Panc1 (cell line): ENCODE results near the gene FCSK. TPM values are rescaled to one million over a fixed set of nuclear protein-coding genes. Genes with fewer than 3 reads are reported as not detected.

Experiments used
- ATAC-seq: fragments of 200-7000 bp; cut with Tn5 transposase; 2 replicates; pipeline ENCODE4 v1.9.1; 2020; ENCODE audit warnings: mild to moderate bottlenecking, moderate library complexity
- BruUV-seq: library from RNA; stranded (reverse); fragments of 400-500 nt; replicated peaks from 2 replicates; lab custom pipeline; 2021; lab: Mats Ljungman, UMichigan
- CTCF ChIA-PET: fragments of 300-600 bp; sonication (Branson Sonifier 250); formaldehyde crosslinking; loops from one replicate; lab custom pipeline; 2022; ENCODE audit warnings: antibody characterized with exemption; lab: Charles Lee
- POLR2A ChIA-PET: fragments of 300-600 bp; sonication (Branson Sonifier 250); formaldehyde crosslinking; loops from one replicate; lab custom pipeline; 2022; ENCODE audit warnings: antibody characterized with exemption; lab: Charles Lee
- DNase-seq: peaks from one replicate; pipeline ENCODE4 v3.0.0-alpha.2; 2010; ENCODE audit warnings: low read depth, low spot score
- H3K27ac ChIP-seq: 2 replicates; pipeline ENCODE4 v1.5.1; 2011; ENCODE audit warnings: mild to moderate bottlenecking, low read length, inconsistent platforms
- H3K27me3 ChIP-seq: fragments of 200-500 bp; sonication (Bioruptor generic); 2 replicates; pipeline ENCODE4 v1.6.0; 2014; ENCODE audit warnings: low read length, inconsistent platforms; ENCODE audit not compliant: control insufficient read depth, insufficient read depth
- H3K36me3 ChIP-seq: fragments of 200-500 bp; sonication (Bioruptor generic); 2 replicates; pipeline ENCODE4 v1.5.1; 2014; ENCODE audit warnings: inconsistent platforms, mild to moderate bottlenecking, low read length, moderate library complexity; ENCODE audit not compliant: control insufficient read depth, insufficient read depth
- H3K4me1 ChIP-seq: 2 replicates; pipeline ENCODE4 v1.5.1; 2011; ENCODE audit warnings: inconsistent platforms, mild to moderate bottlenecking, low read length, moderate library complexity; ENCODE audit not compliant: control insufficient read depth, insufficient read depth
- H3K4me3 ChIP-seq, 2 experiments: 2 replicates each; pipeline ENCODE4 v1.5.1; 2011 to 2012; ENCODE audit warnings: low read depth in 2 of 2, low read length in 2 of 2, mild to moderate bottlenecking in 2 of 2, inconsistent platforms in 1 of 2, moderate library complexity in 1 of 2
- H3K9me3 ChIP-seq: fragments of 200-500 bp; sonication (Bioruptor generic); 2 replicates; pipeline ENCODE4 v1.5.1; 2014; ENCODE audit warnings: low read depth, mild to moderate bottlenecking, inconsistent platforms, low read length, moderate library complexity; ENCODE audit not compliant: control insufficient read depth, insufficient read depth
- CTCF ChIP-seq: fragments of 450-650 bp; IDR thresholded peaks from 2 replicates; pipeline ENCODE4 v1.5.1; 2017; ENCODE audit warnings: mild to moderate bottlenecking
- POLR2AphosphoS5 ChIP-seq: IDR thresholded peaks from 2 replicates; pipeline ENCODE4 v1.6.1; 2012; ENCODE audit warnings: mild to moderate bottlenecking, low read depth, low read length, moderate library complexity
- REST ChIP-seq, 2 experiments: IDR thresholded peaks; 2 replicates each; pipeline ENCODE4 v1.6.1; 2011 to 2012; ENCODE audit warnings: low read depth in 2 of 2, control low read depth in 1 of 2, low read length in 1 of 2, mild to moderate bottlenecking in 1 of 2, moderate library complexity in 1 of 2; ENCODE audit not compliant: insufficient read depth in 1 of 2
- SIN3A ChIP-seq: IDR thresholded peaks from 2 replicates; pipeline ENCODE4 v1.6.1; 2012; ENCODE audit warnings: low read depth, mild to moderate bottlenecking, low read length, moderate library complexity, borderline replicate concordance; ENCODE audit not compliant: insufficient read depth
- TCF7L2 ChIP-seq: IDR thresholded peaks from 2 replicates; pipeline ENCODE4 v1.6.1; 2011; ENCODE audit warnings: mild to moderate bottlenecking, low read depth, low read length, inconsistent platforms
- in situ Hi-C: cut with HindIII; loops from 2 replicates; pipeline ENCODE4 v1.10.0; 2016; ENCODE audit warnings: low sequenced_read_pairs, low pct_unique_long_range_greater_than_20kb
- intact Hi-C: fragments of 100-400 bp; cut with micrococcal nuclease; formaldehyde crosslinking; loops from one replicate; pipeline ENCODE4 v1.10.0; 2022; ENCODE audit not compliant: unreplicated experiment
- total RNA-seq: library from RNA; stranded (reverse); gene quantifications from one replicate; pipeline ENCODE4 v1.2.1, GENCODE V29; 2021; ENCODE audit not compliant: unreplicated experiment

The FCSK gene
- total RNA-seq, 1 experiment from 2014 or later = 16.9 TPM

- no peak for DNase-seq
Observed at GRCh38 chr16:70422543-70422942, 31.9 kb upstream of the FCSK start.

GRCh38 chr16:70427786-70428177 lies 26.6 kb upstream of the FCSK start:
- TF ChIP-seq POLR2AphosphoS5 = no peak
- no peak for TF ChIP-seq SIN3A
- no peak for TF ChIP-seq TCF7L2
- TF ChIP-seq CTCF = no peak
- TF ChIP-seq REST (IDR thresholded peaks at IDR 0.05; ENCODE audit: insufficient read depth in 1 of 2, low read depth in 2 of 2, low read length in 1 of 2) = 0 out of 4 replicates have a peak, but pooled peaks of 1 of the 2 experiments have one; percentile 27
- Histone ChIP-seq H3K4me1 (peaks cover 61% of the 10 kb centered on the region), H3K27me3 (no peaks in the 10 kb centered on the region), H3K4me3 (peak overlapping the region in 1 of 2 experiments; percentile 5; a peak in 1 of 4 replicates), H3K27ac (peak overlapping the region; percentile 99), H3K9me3 (no peaks in the 10 kb centered on the region), H3K36me3 (no peaks in the 10 kb centered on the region)
- POLR2A ChIA-PET = interaction anchor here (0.7 kb wide), 1 partner anchor 151 kb away, joined by 6 read pairs; no protein-coding TSS in a partner anchor
- CTCF ChIA-PET = no interaction called here
- BruUV-seq = TSS peak; percentile 34
- in situ Hi-C loops (no loop called here), intact Hi-C loops (no loop called here)
- no peak for DNase-seq
- no peak for ATAC-seq

More at GRCh38 chr16:70422543-70422942, 31.9 kb upstream of the FCSK start:
- Histone ChIP-seq H3K9me3 (no peaks in the 10 kb centered on the region), H3K4me1 (peaks cover 55% of the 10 kb centered on the region), H3K27ac (peak overlapping the region; percentile 48; the same call in 1 of the 2 replicates), H3K27me3 (no peaks in the 10 kb centered on the region), H3K4me3 (no peak overlapping the region), H3K36me3 (no peaks in the 10 kb centered on the region)
- no TSS peak for BruUV-seq
- intact Hi-C loops (no loop called here), in situ Hi-C loops (no loop called here)
- ATAC-seq = peak; percentile 18; the same call in 1 of the 2 replicates
- ChIA-PET CTCF (no interaction called here), POLR2A (no interaction called here)
- TF ChIP-seq POLR2AphosphoS5 = no peak
- TF ChIP-seq TCF7L2 = no peak
- no peak for TF ChIP-seq CTCF
- TF ChIP-seq REST (IDR thresholded peaks at IDR 0.05; ENCODE audit: insufficient read depth in 1 of 2, low read depth in 2 of 2, low read length in 1 of 2) = no peak
- TF ChIP-seq SIN3A = no peak
